ENCODE results near the gene SYNPO2L. TPM values are rescaled to one million over a fixed set of nuclear protein-coding genes. Genes with fewer than 3 reads are reported as not detected.

SYNPO2L gene
- total RNA-seq, 1 donor from 2014 or later, result 0.27 TPM

- Mint-ChIP-seq H3K27me3 (peaks cover 10% of the 10 kb centered on the region), H3K4me1 (ENCODE audit: unreplicated experiment) (peaks cover 12% of the 10 kb centered on the region), H3K4me3 (no peak overlapping the region), H3K9me3 (no peaks in the 10 kb centered on the region), H3K36me3 (no peaks in the 10 kb centered on the region), H3K27ac (no peak overlapping the region)
- TF ChIP-seq CTCF (conservative IDR thresholded peaks at IDR 0.05), result no peak
- DNase-seq (ENCODE audit: extremely low spot score, unreplicated experiment), result no peak
These were observed 16.5 kb downstream of the SYNPO2L start for GRCh38 chr10:73639286-73639685.

GRCh38 chr10:73635781-73636180 lies 20.0 kb downstream of the SYNPO2L start:
- TF ChIP-seq CTCF (conservative IDR thresholded peaks at IDR 0.05), result no peak
- H3K27ac Mint-ChIP-seq, result no peak overlapping the region
- peaks cover 3% of the 10 kb centered on the region for H3K27me3 Mint-ChIP-seq
- H3K36me3 Mint-ChIP-seq, result no peaks in the 10 kb centered on the region
- H3K9me3 Mint-ChIP-seq, result no peaks in the 10 kb centered on the region
- H3K4me3 Mint-ChIP-seq, result no peak overlapping the region
- H3K4me1 Mint-ChIP-seq (ENCODE audit: unreplicated experiment), result no peaks in the 10 kb centered on the region
- DNase-seq (ENCODE audit: extremely low spot score, unreplicated experiment), result no peak

GRCh38 chr10:73634421-73634820 lies 21.4 kb downstream of the SYNPO2L start:
- no peaks in the 10 kb centered on the region for H3K9me3 Mint-ChIP-seq
- H3K27me3 Mint-ChIP-seq, result peaks cover 3% of the 10 kb centered on the region
- TF ChIP-seq CTCF (conservative IDR thresholded peaks at IDR 0.05), result no peak
- no peak for DNase-seq (ENCODE audit: extremely low spot score, unreplicated experiment)
- H3K36me3 Mint-ChIP-seq, result no peaks in the 10 kb centered on the region
- no peak overlapping the region for H3K27ac Mint-ChIP-seq
- no peaks in the 10 kb centered on the region for H3K4me1 Mint-ChIP-seq (ENCODE audit: unreplicated experiment)
- H3K4me3 Mint-ChIP-seq, result no peak overlapping the region

- no peaks in the 10 kb centered on the region for H3K27me3 Mint-ChIP-seq
- H3K9me3 Mint-ChIP-seq, result peaks cover 4% of the 10 kb centered on the region
- no peak overlapping the region for H3K4me3 Mint-ChIP-seq
These were observed 26.7 kb downstream of the SYNPO2L start for GRCh38 chr10:73629165-73629564.

GRCh38 chr10:73628405-73628804 lies 27.4 kb downstream of the SYNPO2L start:
- H3K27me3 Mint-ChIP-seq, result no peaks in the 10 kb centered on the region
- peaks cover 4% of the 10 kb centered on the region for H3K9me3 Mint-ChIP-seq
- peaks cover 4% of the 10 kb centered on the region for H3K36me3 Mint-ChIP-seq
- TF ChIP-seq CTCF (conservative IDR thresholded peaks at IDR 0.05), result no peak
- no peak overlapping the region for H3K4me3 Mint-ChIP-seq
- H3K4me1 Mint-ChIP-seq (ENCODE audit: unreplicated experiment), result peaks cover 19% of the 10 kb centered on the region
- no peak overlapping the region for H3K27ac Mint-ChIP-seq
- no peak for DNase-seq (ENCODE audit: extremely low spot score, unreplicated experiment)

More at GRCh38 chr10:73629165-73629564, 26.7 kb downstream of the SYNPO2L start:
- no peak for DNase-seq (ENCODE audit: extremely low spot score, unreplicated experiment)
- no peak overlapping the region for H3K27ac Mint-ChIP-seq
- H3K36me3 Mint-ChIP-seq, result peaks cover 4% of the 10 kb centered on the region
- no peak for TF ChIP-seq CTCF (conservative IDR thresholded peaks at IDR 0.05)
- peaks cover 19% of the 10 kb centered on the region for H3K4me1 Mint-ChIP-seq (ENCODE audit: unreplicated experiment)

GRCh38 chr10:73627300-73627699 lies 28.5 kb downstream of the SYNPO2L start:
- H3K9me3 Mint-ChIP-seq, result peaks cover 4% of the 10 kb centered on the region
- peaks cover 19% of the 10 kb centered on the region for H3K4me1 Mint-ChIP-seq (ENCODE audit: unreplicated experiment)
- no peak for DNase-seq (ENCODE audit: extremely low spot score, unreplicated experiment)
- peak overlapping the region; percentile 78 for H3K4me3 Mint-ChIP-seq
- peak overlapping the region; percentile 99 for H3K27ac Mint-ChIP-seq
- no peak for TF ChIP-seq CTCF (conservative IDR thresholded peaks at IDR 0.05)
- peaks cover 4% of the 10 kb centered on the region for H3K36me3 Mint-ChIP-seq
- H3K27me3 Mint-ChIP-seq, result no peaks in the 10 kb centered on the region
